Stomach (tissue), 4 donors: Measurements from ENCODE around the gene CADM4.

Experiments
- CTCF ChIP-seq, 7 experiments: fragments of 450-650 bp in 4 of 7; fragments of 200-600 bp in 3 of 7; sonication (generic) in 3 of 7; IDR thresholded peaks; one replicate each; pipeline ENCODE4 v1.5.1; 2016 to 2019; ENCODE audit warnings: antibody characterized with exemption in 7 of 7, control low read depth in 2 of 7, mild to moderate bottlenecking in 1 of 7
- POLR2A ChIP-seq, 4 donors: fragments of 450-650 bp; IDR thresholded peaks; one replicate each; pipeline ENCODE4 v1.6.1; 2016; ENCODE audit warnings: antibody characterized with exemption in 4 of 4, control low read depth in 2 of 4, mild to moderate bottlenecking in 1 of 4, moderate library complexity in 1 of 4

GRCh38 chr19:43664018-43664417 is 24.4 kb upstream of the CADM4 start:
- TF ChIP-seq POLR2A (IDR thresholded peaks at IDR 0.05) (no peak), CTCF (IDR thresholded peaks at IDR 0.05) (no peak)
